GM12875 (cell line): ENCODE measurements around the gene CUBN.
A peak's percentile ranks its signal among the peaks of the same experiment; 100 is the strongest.

ENCODE experiments used
- H3K4me3 ChIP-seq: one replicate; pipeline ENCODE4 v1.5.1; 2011; ENCODE audit warnings: low read depth, low read length, control low read depth
- CTCF ChIP-seq: IDR thresholded peaks from 2 replicates; pipeline ENCODE4 v1.5.1; 2011; ENCODE audit warnings: low read depth, mild to moderate bottlenecking, control low read depth, inconsistent platforms, low read length, moderate library complexity, borderline replicate concordance; ENCODE audit not compliant: insufficient read depth

Gene CUBN

GRCh38 chr10:16788125-16788524 lies 341.5 kb downstream of the CUBN start:
- no peak for TF ChIP-seq CTCF

GRCh38 chr10:16787361-16787791 lies 342.2 kb downstream of the CUBN start:
- H3K4me3 ChIP-seq: no peak overlapping the region
- TF ChIP-seq CTCF: no peak

More at GRCh38 chr10:16788125-16788524, 341.5 kb downstream of the CUBN start:
- H3K4me3 ChIP-seq: no peak overlapping the region

- no peak for TF ChIP-seq CTCF
- no peak overlapping the region for H3K4me3 ChIP-seq
Observed at GRCh38 chr10:16780338-16780880, 349.2 kb downstream of the CUBN start.

- no peak overlapping the region for H3K4me3 ChIP-seq
- no peak for TF ChIP-seq CTCF
Observed at GRCh38 chr10:16779384-16779915, 350.2 kb downstream of the CUBN start.

- H3K4me3 ChIP-seq: no peak overlapping the region
- TF ChIP-seq CTCF: peak; percentile 37; the same call in 1 of the 2 replicates
Observed at GRCh38 chr10:16777473-16778370, 351.9 kb downstream of the CUBN start.

- TF ChIP-seq CTCF: no peak
- no peak overlapping the region for H3K4me3 ChIP-seq
Observed at GRCh38 chr10:16776896-16777295, 352.7 kb downstream of the CUBN start.
